MCF 10A (cell line): ENCODE measurements around the gene RANBP3L. TPM values are rescaled to one million over a fixed set of nuclear protein-coding genes. Genes with fewer than 3 reads are reported as not detected.
"Not testable (repeated sequence)": the region's sequence is repeated elsewhere in the genome, so short reads cannot be mapped to it uniquely, and the experiment has no call there.

Experiments used
- BruUV-seq: library from RNA; stranded (reverse); fragments of 400-500 nt; replicated peaks from 2 replicates; lab custom pipeline; 2021; lab: Mats Ljungman, UMichigan
- CTCF ChIA-PET: fragments of 300-600 bp; sonication (Branson Sonifier 250); formaldehyde crosslinking; extraction: SDS; loops from one replicate; lab custom pipeline; 2021; ENCODE audit warnings: antibody characterized with exemption, inconsistent platforms; lab: Yijun Ruan, JAX
- POLR2A ChIA-PET: fragments of 300-600, 350-650 bp; sonication (Branson Sonifier 250); formaldehyde crosslinking; extraction: SDS; loops from one replicate; lab custom pipeline; 2020; ENCODE audit warnings: antibody characterized with exemption, inconsistent platforms; lab: Yijun Ruan, JAX
- DNase-seq: peaks from one replicate; pipeline ENCODE4 v3.0.0-alpha.2; 2018; ENCODE audit not compliant: unreplicated experiment
- H3K27ac Mint-ChIP-seq: one replicate; pipeline ENCODE4 v1.8.0; 2022; ENCODE audit warnings: mild to moderate bottlenecking, low read depth, mixed read lengths; ENCODE audit not compliant: unreplicated experiment
- H3K27me3 Mint-ChIP-seq: one replicate; pipeline ENCODE4 v1.8.0; 2022; ENCODE audit warnings: mixed read lengths; ENCODE audit not compliant: insufficient read depth, unreplicated experiment
- H3K36me3 Mint-ChIP-seq: one replicate; pipeline ENCODE4 v1.8.0; 2022; ENCODE audit warnings: mild to moderate bottlenecking, moderate library complexity, mixed read lengths; ENCODE audit not compliant: insufficient read depth, unreplicated experiment
- H3K4me1 Mint-ChIP-seq: one replicate; pipeline ENCODE4 v1.8.0; 2022; ENCODE audit warnings: mixed read lengths; ENCODE audit not compliant: insufficient read depth, unreplicated experiment
- H3K4me3 Mint-ChIP-seq: one replicate; pipeline ENCODE4 v1.8.0; 2022; ENCODE audit warnings: mild to moderate bottlenecking, moderate library complexity, mixed read lengths; ENCODE audit not compliant: unreplicated experiment
- H3K9me3 Mint-ChIP-seq: one replicate; pipeline ENCODE4 v1.8.0; 2022; ENCODE audit warnings: mixed read lengths; ENCODE audit not compliant: unreplicated experiment
- CTCF ChIP-seq: fragments of 200-600 bp; IDR thresholded peaks from one replicate; pipeline ENCODE4 v1.8.0; 2022; ENCODE audit warnings: antibody characterized with exemption, mild to moderate bottlenecking; ENCODE audit not compliant: unreplicated experiment
- intact Hi-C: fragments of 100-400 bp; cut with micrococcal nuclease; formaldehyde crosslinking; loops from 2 replicates; pipeline ENCODE4 v1.14.1; 2022
- total RNA-seq: library from RNA; stranded (reverse); gene quantifications from 2 replicates; pipeline ENCODE4 v1.2.3, GENCODE V29; 2022

The RANBP3L gene
- total RNA-seq, 1 experiment from 2014 or later, result not detected

GRCh38 chr5:36300191-36300926 lies 1.3 kb downstream of the RANBP3L start:
- POLR2A ChIA-PET, result interaction anchor here (0.6 to 1.2 kb wide), 2 partner anchors 10 to 52 kb away, joined by 3 read pairs; no protein-coding TSS in a partner anchor
- no TSS peak for BruUV-seq
- H3K9me3 Mint-ChIP-seq, result no peaks in the 10 kb centered on the region

GRCh38 chr5:36298552-36298951 lies 3.1 kb downstream of the RANBP3L start:
- no peaks in the 10 kb centered on the region for H3K9me3 Mint-ChIP-seq
- POLR2A ChIA-PET, result no interaction called here
- no peak for DNase-seq
- no peaks in the 10 kb centered on the region for H3K36me3 Mint-ChIP-seq
- no peak overlapping the region for H3K27ac Mint-ChIP-seq
- intact Hi-C loops, result no loop called here
- peaks cover 5% of the 10 kb centered on the region for H3K4me1 Mint-ChIP-seq
- H3K4me3 Mint-ChIP-seq, result no peak overlapping the region
- CTCF ChIA-PET, result interaction anchor here (0.5 to 2.0 kb wide), 4 partner anchors 14 to 33 kb away, joined by 3 to 6 read pairs (median 3); no protein-coding TSS in a partner anchor
- no peaks in the 10 kb centered on the region for H3K27me3 Mint-ChIP-seq
- no TSS peak for BruUV-seq
- TF ChIP-seq CTCF, result no peak

More at GRCh38 chr5:36300191-36300926, 1.3 kb downstream of the RANBP3L start:
- H3K4me3 Mint-ChIP-seq, result no peak overlapping the region
- H3K36me3 Mint-ChIP-seq, result no peaks in the 10 kb centered on the region
- CTCF ChIA-PET, result interaction anchor here (0.8 to 2.2 kb wide), 6 partner anchors 11 to 122 kb away, joined by 3 to 5 read pairs (median 4); no protein-coding TSS in a partner anchor
- intact Hi-C loops, result no loop called here
- TF ChIP-seq CTCF, result no peak
- DNase-seq, result no peak
- H3K4me1 Mint-ChIP-seq, result peaks cover 5% of the 10 kb centered on the region
- no peak overlapping the region for H3K27ac Mint-ChIP-seq
- H3K27me3 Mint-ChIP-seq, result no peaks in the 10 kb centered on the region

GRCh38 chr5:36297653-36298052 lies 4.0 kb downstream of the RANBP3L start:
- Mint-ChIP-seq H3K36me3 (no peaks in the 10 kb centered on the region), H3K4me3 (no peak overlapping the region), H3K4me1 (peaks cover 5% of the 10 kb centered on the region), H3K27ac (no peak overlapping the region), H3K9me3 (no peaks in the 10 kb centered on the region), H3K27me3 (no peaks in the 10 kb centered on the region)
- DNase-seq, result no peak
- intact Hi-C loops, result no loop called here
- ChIA-PET CTCF (interaction anchor here (0.5 to 3.1 kb wide), 4 partner anchors 8 to 704 kb away, joined by 4 to 18 read pairs (median 5); no protein-coding TSS in a partner anchor), POLR2A (no interaction called here)
- no TSS peak for BruUV-seq
- no peak for TF ChIP-seq CTCF

GRCh38 chr5:36285837-36286615 lies 15.7 kb downstream of the RANBP3L start:
- CTCF ChIA-PET, result interaction anchor here (1.4 to 1.8 kb wide), 2 partner anchors 20 to 21 kb away, joined by 5 to 6 read pairs; no protein-coding TSS in a partner anchor

GRCh38 chr5:36283775-36284174 lies 17.9 kb downstream of the RANBP3L start:
- H3K27ac Mint-ChIP-seq, H3K27me3 Mint-ChIP-seq, H3K36me3 Mint-ChIP-seq, DNase-seq, BruUV-seq, H3K4me3 Mint-ChIP-seq, H3K9me3 Mint-ChIP-seq, intact Hi-C loops, H3K4me1 Mint-ChIP-seq: not testable (repeated sequence)
- POLR2A ChIA-PET, result interaction anchor here (1.1 kb wide), 1 partner anchor 10 kb away, joined by 3 read pairs; no protein-coding TSS in a partner anchor
- CTCF ChIA-PET, result interaction anchor here (2.4 to 2.8 kb wide), 2 partner anchors 18 to 22 kb away, joined by 7 to 12 read pairs; no protein-coding TSS in a partner anchor

More at GRCh38 chr5:36285837-36286615, 15.7 kb downstream of the RANBP3L start:
- no TSS peak for BruUV-seq
- Mint-ChIP-seq H3K36me3 (no peaks in the 10 kb centered on the region), H3K4me3 (no peak overlapping the region), H3K9me3 (no peaks in the 10 kb centered on the region), H3K27ac (no peak overlapping the region), H3K4me1 (no peaks in the 10 kb centered on the region), H3K27me3 (no peaks in the 10 kb centered on the region)
- TF ChIP-seq CTCF, result no peak
- no peak for DNase-seq
- POLR2A ChIA-PET, result no interaction called here
- intact Hi-C loops, result no loop called here
